CD4-positive, alpha-beta T cell (primary cell): Measurements from ENCODE around the gene ONECUT1. TPM values are rescaled to one million over a fixed set of nuclear protein-coding genes. Genes with fewer than 3 reads are reported as not detected.
A peak's percentile ranks its signal among the peaks of the same experiment; 100 is the strongest.

Experiments
- ATAC-seq: fragments of 200-7000 bp; cut with Tn5 transposase; one replicate; pipeline ENCODE4 v1.10.0; 2022; ENCODE audit warnings: mild to moderate bottlenecking; ENCODE audit not compliant: poor library complexity
- CTCF ChIA-PET: fragments of 350-600 bp; sonication (Branson Sonifier 250); formaldehyde crosslinking; loops from one replicate; lab custom pipeline; 2021; ENCODE audit warnings: antibody characterized with exemption, inconsistent platforms; lab: Charles Lee
- POLR2A ChIA-PET: fragments of 350-600 bp; sonication (Branson Sonifier 250); formaldehyde crosslinking; loops from one replicate; lab custom pipeline; 2021; ENCODE audit warnings: antibody characterized with exemption, inconsistent platforms; lab: Charles Lee
- DNase-seq, 14 experiments: peaks; one replicate each; pipeline ENCODE4 v3.0.0-alpha.2; 2013 to 2020; ENCODE audit warnings: mixed read lengths in 2 of 14
- H3K27ac ChIP-seq, 2 donors: one replicate each; pipeline versions ENCODE4 v1.5.1 to v1.7.0; 2013; ENCODE audit warnings: low read length in 2 of 2, low read depth in 1 of 2, mild to moderate bottlenecking in 1 of 2
- H3K27me3 ChIP-seq, 2 experiments: 1 replicate in 1 of 2; 2 replicates in 1 of 2; pipeline versions ENCODE4 v1.6.1 to v1.7.0; 2013; ENCODE audit warnings: low read length in 2 of 2, control low read depth in 1 of 2, mild to moderate bottlenecking in 1 of 2, moderate library complexity in 1 of 2; ENCODE audit not compliant: insufficient read depth in 2 of 2, control insufficient read depth in 1 of 2
- H3K36me3 ChIP-seq: one replicate; pipeline ENCODE4 v1.6.1; 2013; ENCODE audit warnings: low read length, control low read depth; ENCODE audit not compliant: insufficient read depth
- H3K4me1 ChIP-seq: one replicate; pipeline ENCODE4 v1.6.1; 2013; ENCODE audit warnings: low read length, control low read depth; ENCODE audit not compliant: insufficient read depth
- H3K4me3 ChIP-seq: one replicate; pipeline ENCODE4 v1.5.1; 2013; ENCODE audit warnings: mild to moderate bottlenecking, low read length, moderate library complexity
- H3K9me3 ChIP-seq, 2 experiments: 1 replicate in 1 of 2; 2 replicates in 1 of 2; pipeline versions ENCODE4 v1.6.1 to v1.7.0; 2013; ENCODE audit warnings: low read length in 2 of 2, mild to moderate bottlenecking in 2 of 2, control low read depth in 1 of 2, moderate library complexity in 1 of 2; ENCODE audit not compliant: control insufficient read depth in 1 of 2, insufficient read depth in 1 of 2
- H3K27ac Mint-ChIP-seq: one replicate; pipeline ENCODE4 v1.8.0; 2020; ENCODE audit warnings: mixed read lengths
- H3K27me3 Mint-ChIP-seq: one replicate; pipeline ENCODE4 v1.8.0; 2021; ENCODE audit warnings: mixed read lengths
- H3K36me3 Mint-ChIP-seq: one replicate; pipeline ENCODE4 v1.8.0; 2021; ENCODE audit warnings: low read depth, mixed read lengths
- H3K4me1 Mint-ChIP-seq: one replicate; pipeline ENCODE4 v1.8.0; 2021; ENCODE audit warnings: low read depth, mixed read lengths
- H3K4me3 Mint-ChIP-seq: one replicate; pipeline ENCODE4 v1.8.0; 2020; ENCODE audit warnings: mild to moderate bottlenecking, mixed read lengths
- H3K9me3 Mint-ChIP-seq: one replicate; pipeline ENCODE4 v1.8.0; 2020; ENCODE audit warnings: mixed read lengths
- CTCF ChIP-seq: fragments of 200-600 bp; IDR thresholded peaks from one replicate; pipeline ENCODE4 v1.8.0; 2022; ENCODE audit warnings: antibody characterized with exemption, mild to moderate bottlenecking
- intact Hi-C, 2 experiments: fragments of 100-400 bp; cut with DNase I in 1 of 2; cut with micrococcal nuclease in 1 of 2; formaldehyde crosslinking; loops; one replicate each; pipeline versions ENCODE4 v1.15.1 to v1.9.0; 2023 to 2025; cut with DNase I, micrococcal nuclease
- total RNA-seq, 174 experiments: library from RNA in 2 of 174; stranded (reverse) in 2 of 174; gene quantifications; one replicate each; pipeline ENCODE4 v1.2.3 and lab custom pipeline; 2021 to 2026

ONECUT1 gene
- total RNA-seq, 2 experiments from 2014 or later = not detected

- no peaks in the 10 kb centered on the region for H3K9me3 Mint-ChIP-seq
- intact Hi-C loops = loop anchor here (2.0 to 10.0 kb wide), 5 partner anchors 54 to 758 kb away; partner anchors contain the start of genes ATOSA (in 1 of the 2) and LEO1 (in 1 of the 2)
These were observed 57.6 kb downstream of the ONECUT1 start for GRCh38 chr15:52732551-52732950.

GRCh38 chr15:52731732-52732470, 58.2 kb downstream of the ONECUT1 start:
- no peaks in the 10 kb centered on the region for H3K9me3 ChIP-seq
- no peak for ATAC-seq
- intact Hi-C loops = loop anchor here (2.0 to 10.0 kb wide), 5 partner anchors 53 to 757 kb away; partner anchors contain the start of genes ATOSA (in 1 of the 2) and LEO1 (in 1 of the 2)
- H3K27ac Mint-ChIP-seq = no peak overlapping the region
- DNase-seq = no peak
- H3K27ac ChIP-seq = no peak overlapping the region
- H3K27me3 ChIP-seq = no peaks in the 10 kb centered on the region
- H3K4me3 ChIP-seq = no peak overlapping the region
- H3K9me3 Mint-ChIP-seq = no peaks in the 10 kb centered on the region
- H3K4me3 Mint-ChIP-seq = no peak overlapping the region
- TF ChIP-seq CTCF = no peak
- no peaks in the 10 kb centered on the region for H3K27me3 Mint-ChIP-seq
- no peaks in the 10 kb centered on the region for H3K36me3 ChIP-seq
- H3K36me3 Mint-ChIP-seq = no peaks in the 10 kb centered on the region
- H3K4me1 ChIP-seq = peaks cover 16% of the 10 kb centered on the region
- POLR2A ChIA-PET = interaction anchor here (0.6 to 1.2 kb wide), 4 partner anchors 53 to 483 kb away, joined by 3 to 5 read pairs (median 4); partner anchors contain the start of gene ATOSA
- peaks cover 9% of the 10 kb centered on the region for H3K4me1 Mint-ChIP-seq
- CTCF ChIA-PET = interaction anchor here (0.5 to 1.0 kb wide), 3 partner anchors 67 to 511 kb away, joined by 3 to 4 read pairs (median 3); no protein-coding TSS in a partner anchor

More at GRCh38 chr15:52732551-52732950, 57.6 kb downstream of the ONECUT1 start:
- H3K27me3 ChIP-seq = no peaks in the 10 kb centered on the region
- Mint-ChIP-seq H3K4me1 (peaks cover 9% of the 10 kb centered on the region), H3K36me3 (no peaks in the 10 kb centered on the region), H3K27me3 (no peaks in the 10 kb centered on the region), H3K27ac (no peak overlapping the region), H3K4me3 (no peak overlapping the region)
- no peak overlapping the region for H3K4me3 ChIP-seq
- DNase-seq = no peak
- no peak for ATAC-seq
- no peaks in the 10 kb centered on the region for H3K36me3 ChIP-seq
- TF ChIP-seq CTCF = no peak
- no peaks in the 10 kb centered on the region for H3K9me3 ChIP-seq
- ChIA-PET CTCF (no interaction called here), POLR2A (no interaction called here)
- peaks cover 16% of the 10 kb centered on the region for H3K4me1 ChIP-seq
- H3K27ac ChIP-seq = no peak overlapping the region

GRCh38 chr15:52731004-52731403, 59.1 kb downstream of the ONECUT1 start:
- no peak overlapping the region for H3K27ac ChIP-seq
- no peaks in the 10 kb centered on the region for H3K36me3 Mint-ChIP-seq
- H3K9me3 ChIP-seq = no peaks in the 10 kb centered on the region
- no peak overlapping the region for H3K4me3 Mint-ChIP-seq
- H3K4me3 ChIP-seq = no peak overlapping the region
- peak overlapping the region; percentile 57 for H3K27ac Mint-ChIP-seq
- no peaks in the 10 kb centered on the region for H3K36me3 ChIP-seq
- TF ChIP-seq CTCF = no peak
- H3K9me3 Mint-ChIP-seq = no peaks in the 10 kb centered on the region
- no peaks in the 10 kb centered on the region for H3K27me3 Mint-ChIP-seq
- DNase-seq = no peak
- ChIA-PET CTCF (interaction anchor here (0.8 to 1.0 kb wide), 2 partner anchors 60 to 400 kb away, joined by 3 read pairs; no protein-coding TSS in a partner anchor), POLR2A (interaction anchor here (0.7 to 2.5 kb wide), 5 partner anchors 48 to 475 kb away, joined by 3 to 11 read pairs (median 4); partner anchors contain the start of gene ATOSA)
- ATAC-seq = no peak
- intact Hi-C loops = loop anchor here (10.0 kb wide), 4 partner anchors 106 to 756 kb away; partner anchors contain the start of gene LEO1 (in 1 of the 2)
- H3K4me1 Mint-ChIP-seq = peaks cover 9% of the 10 kb centered on the region
- no peaks in the 10 kb centered on the region for H3K27me3 ChIP-seq
- H3K4me1 ChIP-seq = peaks cover 16% of the 10 kb centered on the region
